Coronary artery (tissue), 2 donors: ENCODE data around the gene NPHP4.

Experiments
- DNase-seq: peaks from one replicate; pipeline ENCODE4 v3.0.0-alpha.2; 2017; ENCODE audit warnings: low spot score
- H3K27ac ChIP-seq, 2 donors: fragments of 200-600 bp; sonication (generic); one replicate each; pipeline ENCODE4 v1.5.1; 2016 to 2019
- H3K4me3 ChIP-seq: fragments of 200-600 bp; sonication (generic); 2 replicates; pipeline ENCODE4 v1.5.1; 2016; ENCODE audit warnings: mild to moderate bottlenecking, moderate library complexity
- TF ChIP-seq, protein P1 (sequence below): fragments of 200-600 bp; sonication (generic); IDR thresholded peaks from one replicate; pipeline ENCODE4 v1.5.1; 2019; ENCODE audit warnings: antibody characterized with exemption

Gene NPHP4

DNA sequence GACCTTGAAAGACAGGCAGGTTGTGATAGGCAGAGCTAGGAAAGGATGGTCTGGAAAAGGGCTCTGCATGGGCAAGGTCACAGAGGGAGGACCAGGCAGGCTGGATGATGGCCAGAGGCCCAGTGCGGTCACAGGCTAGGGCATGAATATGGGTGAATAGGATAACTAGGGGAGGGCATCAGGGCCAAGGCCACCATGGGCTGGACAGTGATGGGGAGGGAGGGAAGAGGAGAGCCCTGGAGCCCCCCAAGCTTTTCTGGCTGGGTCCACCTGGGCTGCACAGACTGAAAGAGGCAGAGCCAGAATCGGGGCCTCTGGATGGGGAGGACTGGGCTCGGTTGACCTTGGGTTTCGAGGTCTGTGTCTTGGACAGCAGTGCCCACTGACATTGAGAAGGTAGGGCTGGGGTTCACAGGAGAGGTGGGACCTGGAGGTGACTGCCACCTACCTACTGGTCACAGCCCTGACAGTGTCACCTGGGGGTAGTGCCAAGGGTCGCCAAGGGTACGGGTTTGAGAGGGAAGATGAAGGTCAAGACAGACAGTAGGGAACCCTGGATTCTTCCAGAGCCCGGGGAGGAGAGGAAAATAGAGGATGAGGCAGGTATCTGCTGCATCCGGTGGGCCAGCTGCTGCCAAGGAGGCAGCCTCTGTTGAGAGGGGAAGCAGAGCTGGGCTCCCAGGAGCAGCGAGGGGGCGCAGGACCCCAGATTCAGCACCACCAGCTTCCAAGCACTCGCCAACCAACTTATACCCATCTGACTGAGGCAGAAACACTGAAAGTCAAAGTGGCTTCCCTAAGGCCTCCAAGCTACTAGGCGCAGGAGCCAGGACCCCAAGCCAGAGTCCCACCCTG is 6.1 kb upstream of the NPHP4 start:
- Histone ChIP-seq H3K4me3 (no peak overlapping the region), H3K27ac (no peak overlapping the region)
- TF ChIP-seq, protein P1, sequence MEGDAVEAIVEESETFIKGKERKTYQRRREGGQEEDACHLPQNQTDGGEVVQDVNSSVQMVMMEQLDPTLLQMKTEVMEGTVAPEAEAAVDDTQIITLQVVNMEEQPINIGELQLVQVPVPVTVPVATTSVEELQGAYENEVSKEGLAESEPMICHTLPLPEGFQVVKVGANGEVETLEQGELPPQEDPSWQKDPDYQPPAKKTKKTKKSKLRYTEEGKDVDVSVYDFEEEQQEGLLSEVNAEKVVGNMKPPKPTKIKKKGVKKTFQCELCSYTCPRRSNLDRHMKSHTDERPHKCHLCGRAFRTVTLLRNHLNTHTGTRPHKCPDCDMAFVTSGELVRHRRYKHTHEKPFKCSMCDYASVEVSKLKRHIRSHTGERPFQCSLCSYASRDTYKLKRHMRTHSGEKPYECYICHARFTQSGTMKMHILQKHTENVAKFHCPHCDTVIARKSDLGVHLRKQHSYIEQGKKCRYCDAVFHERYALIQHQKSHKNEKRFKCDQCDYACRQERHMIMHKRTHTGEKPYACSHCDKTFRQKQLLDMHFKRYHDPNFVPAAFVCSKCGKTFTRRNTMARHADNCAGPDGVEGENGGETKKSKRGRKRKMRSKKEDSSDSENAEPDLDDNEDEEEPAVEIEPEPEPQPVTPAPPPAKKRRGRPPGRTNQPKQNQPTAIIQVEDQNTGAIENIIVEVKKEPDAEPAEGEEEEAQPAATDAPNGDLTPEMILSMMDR = no peak
- DNase-seq = no peak

DNA sequence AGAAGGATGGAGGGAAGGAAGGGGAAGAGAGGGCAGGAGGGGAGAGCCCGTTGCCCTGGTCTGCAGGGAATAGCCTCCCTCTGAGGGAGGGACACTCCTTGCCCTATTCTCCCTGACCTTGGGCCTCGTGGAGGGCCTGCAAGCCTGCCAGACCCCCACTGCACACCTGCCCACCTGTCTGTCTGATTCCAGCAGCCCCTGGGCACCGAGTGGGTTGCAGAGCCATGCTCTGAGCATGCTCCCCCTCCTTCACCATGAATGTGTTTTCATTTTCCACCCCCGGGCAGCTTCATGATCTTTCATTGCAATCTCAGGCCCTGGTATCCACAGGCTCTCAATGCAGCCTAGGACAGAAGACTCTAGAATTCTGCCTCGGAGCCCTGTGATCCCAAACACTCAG is 5.1 kb upstream of the NPHP4 start:
- no peak for DNase-seq

DNA sequence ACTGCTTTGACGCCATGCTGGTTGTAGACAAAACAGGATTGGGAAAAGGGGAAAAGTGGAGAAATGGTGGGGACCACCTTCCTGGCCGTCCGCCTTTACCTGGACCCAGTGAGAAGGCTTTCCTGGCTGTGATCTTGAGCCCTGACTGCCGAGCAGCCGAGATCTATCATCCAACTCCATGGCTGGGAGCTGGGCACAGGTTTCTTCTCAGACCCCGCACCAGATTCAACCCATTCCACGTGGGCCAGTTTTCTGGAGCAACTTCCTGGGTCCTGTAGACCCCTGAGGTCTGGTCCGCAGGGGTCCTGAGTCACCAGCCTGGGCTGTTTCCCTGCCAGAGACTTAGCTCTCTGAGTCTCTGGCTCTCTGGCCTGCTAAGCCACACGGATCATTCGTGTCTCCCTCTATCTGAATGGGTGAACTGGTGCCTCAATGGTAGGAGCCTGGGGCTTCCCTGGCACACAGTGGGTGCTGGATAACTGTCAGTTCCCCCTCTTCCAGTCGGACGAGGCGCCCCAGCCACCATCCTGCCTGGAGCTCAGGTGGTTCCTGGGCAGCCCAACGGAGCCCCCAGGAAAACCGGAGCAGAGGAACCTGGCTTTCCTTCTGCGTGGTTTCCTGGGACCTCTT is 4.5 kb upstream of the NPHP4 start:
- TF ChIP-seq, protein P1 = no peak
- H3K4me3 ChIP-seq = no peak overlapping the region
- DNase-seq = no peak

More for the DNA sequence above, 5.1 kb upstream of the NPHP4 start:
- H3K27ac ChIP-seq = no peak overlapping the region
- TF ChIP-seq, protein P1 = no peak
- H3K4me3 ChIP-seq = no peak overlapping the region

DNA sequence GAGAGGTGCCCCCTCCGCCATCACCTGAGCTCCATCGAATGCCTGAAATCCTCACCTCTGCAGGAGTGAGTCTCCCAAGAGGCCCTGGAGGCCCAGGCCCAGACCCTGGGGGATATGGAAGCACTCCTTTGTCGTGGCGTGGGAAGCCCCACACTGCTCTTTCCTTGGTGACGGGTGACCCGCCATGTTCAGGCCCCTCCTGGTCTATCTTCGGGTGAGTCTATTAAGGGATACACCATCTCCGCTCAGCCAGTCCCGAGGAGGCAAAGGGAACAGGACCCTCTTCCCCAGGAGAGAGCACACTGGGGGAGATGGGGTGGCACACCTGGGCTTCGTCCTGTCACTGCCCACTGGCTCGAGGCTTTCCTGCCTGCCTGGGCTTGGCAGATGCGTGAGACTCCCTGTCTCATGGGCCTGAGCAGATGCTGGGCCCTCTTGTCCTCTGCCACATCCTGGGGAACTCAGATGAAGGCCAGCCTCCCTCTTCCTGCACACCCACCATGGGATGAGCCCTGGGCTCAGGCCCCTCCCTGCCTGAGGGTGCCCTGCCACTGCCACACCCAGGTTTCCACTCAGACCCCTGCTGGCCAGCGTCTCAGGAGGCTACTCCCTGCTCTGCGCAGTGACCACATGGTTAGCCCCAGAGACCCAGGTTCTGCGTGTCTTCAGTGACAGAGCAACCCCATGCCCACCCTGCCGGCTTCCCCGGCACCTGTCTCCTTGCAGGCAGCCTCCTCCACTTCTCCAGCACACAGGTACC is 3.8 kb upstream of the NPHP4 start:
- no peak overlapping the region for H3K27ac ChIP-seq
- TF ChIP-seq, protein P1 = no peak
- DNase-seq = no peak
- H3K4me3 ChIP-seq = no peak overlapping the region

More for the DNA sequence above, 4.5 kb upstream of the NPHP4 start:
- no peak overlapping the region for H3K27ac ChIP-seq

DNA sequence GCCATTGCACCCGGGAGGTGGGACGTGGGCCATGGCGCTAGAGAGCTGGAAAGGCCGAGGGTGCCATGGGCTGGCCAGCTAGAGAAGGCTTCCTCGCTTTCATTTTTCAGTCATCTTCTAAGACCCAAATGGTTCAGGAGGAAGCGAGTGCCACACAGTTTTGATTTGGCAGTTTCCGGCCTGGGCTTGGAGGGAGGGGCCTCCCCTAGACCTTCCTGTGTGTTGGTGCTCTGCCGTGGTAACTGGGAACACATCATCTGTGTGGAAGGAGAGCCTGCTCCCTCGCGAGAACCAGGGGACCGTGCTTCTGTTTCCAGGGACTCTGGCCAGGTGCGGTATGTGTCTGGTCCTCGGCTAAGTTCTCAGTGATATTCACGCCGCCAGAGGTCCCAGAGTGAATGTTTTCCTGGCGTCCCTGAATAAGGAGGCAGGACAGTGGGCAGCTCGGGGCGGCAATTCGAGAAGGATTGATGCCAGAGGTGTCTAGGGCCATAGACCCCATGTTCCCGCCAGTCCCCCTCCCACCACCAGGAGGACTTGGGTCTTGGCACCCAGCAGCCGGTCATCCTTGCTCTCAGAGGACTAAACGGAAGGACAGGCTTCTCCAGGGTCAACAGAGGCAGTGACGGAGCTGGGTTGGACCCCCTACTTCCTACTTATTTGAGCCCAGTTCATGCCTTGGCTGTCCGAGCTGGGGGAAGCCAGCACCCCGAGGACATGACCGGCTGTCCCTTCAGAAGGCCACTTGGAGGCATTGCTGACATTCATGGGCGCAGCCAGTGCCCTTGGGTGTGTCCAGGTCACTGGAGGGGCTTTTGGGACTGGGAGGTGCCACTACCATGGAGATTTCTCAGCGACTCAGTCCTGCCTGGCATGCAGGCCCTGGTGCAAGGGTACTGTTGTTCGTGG is 2.7 kb upstream of the NPHP4 start:
- DNase-seq = no peak
- no peak overlapping the region for H3K4me3 ChIP-seq
- TF ChIP-seq, protein P1 = no peak

More for the DNA sequence above, 2.7 kb upstream of the NPHP4 start:
- H3K27ac ChIP-seq = no peak overlapping the region
